Measurements from ENCODE around the gene LSAMP. TPM values are rescaled to one million over a fixed set of nuclear protein-coding genes. Genes with fewer than 3 reads are reported as not detected.
"Not testable (repeated sequence)": the region's sequence is repeated elsewhere in the genome, so short reads cannot be mapped to it uniquely, and the experiment has no call there.

LSAMP gene
- total RNA-seq, 1 experiment from 2014 or later, result 5.7 TPM

GRCh38 chr3:115783938-115784738 lies 661.1 kb downstream of the LSAMP start (continued):
- no peak for TF ChIP-seq ETV6 (CRISPR knock-in tag; IDR thresholded peaks at IDR 0.05)
- 0 out of 2 replicates have a peak, but pooled peaks have one; percentile 27 for TF ChIP-seq ZBTB21 (CRISPR knock-in tag; IDR thresholded peaks at IDR 0.05; ENCODE audit: borderline replicate concordance)
- peak; percentile 73 for TF ChIP-seq MAX (CRISPR knock-in tag; IDR thresholded peaks at IDR 0.05)
- TF ChIP-seq HMGXB4 (CRISPR knock-in tag; IDR thresholded peaks at IDR 0.05), result peak; percentile 96
- TF ChIP-seq CBFB (CRISPR knock-in tag; IDR thresholded peaks at IDR 0.05; ENCODE audit: low read depth), result 0 out of 2 replicates have a peak, but pooled peaks have one; percentile 66
- TF ChIP-seq ZNF512 (CRISPR knock-in tag; IDR thresholded peaks at IDR 0.05; ENCODE audit: borderline replicate concordance), result no peak
- TF ChIP-seq CREB1 (CRISPR knock-in tag; IDR thresholded peaks at IDR 0.05), result no peak

DNA sequence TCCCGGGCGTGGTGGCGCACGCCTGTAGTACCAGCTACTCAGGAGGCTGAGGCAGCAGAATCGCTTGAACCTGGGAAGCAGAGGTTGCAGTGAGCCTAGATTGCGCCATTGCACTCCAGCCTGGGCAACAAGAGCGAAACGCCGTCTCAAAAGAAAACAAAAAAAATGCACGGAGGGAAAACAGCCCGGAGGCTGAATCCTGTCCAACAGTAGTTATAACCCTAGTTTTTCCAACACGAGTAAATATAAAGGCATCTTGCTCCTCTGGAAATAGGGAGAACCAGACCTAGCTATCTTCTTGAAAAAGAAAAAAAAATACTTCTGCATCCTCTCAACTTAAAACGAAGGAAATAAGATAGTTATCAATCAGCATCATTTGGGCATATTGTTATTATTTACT lies 661.9 kb downstream of the LSAMP start:
- H3K4me1 Mint-ChIP-seq, result peaks cover 14% of the 10 kb centered on the region
- POLR2A ChIA-PET, result interaction anchor here (0.6 kb wide), 2 partner anchors 435 to 462 kb away, joined by 3 read pairs; no protein-coding TSS in a partner anchor
- not testable (repeated sequence) for ATAC-seq; H3K27ac Mint-ChIP-seq; H3K36me3 Mint-ChIP-seq; H3K27me3 Mint-ChIP-seq (ENCODE audit: low read depth); DNase-seq (ENCODE audit: low spot score); H3K9me3 Mint-ChIP-seq
- CTCF ChIA-PET, result interaction anchor here (0.7 to 2.6 kb wide), 34 partner anchors 8 to 956 kb away, joined by 3 to 30 read pairs (median 5); partner anchors contain the start of gene ZBTB20
- H3K4me3 Mint-ChIP-seq, result peak overlapping the region; percentile 90

- ChIA-PET POLR2A (no interaction called here), CTCF (no interaction called here)
- no peaks in the 10 kb centered on the region for H3K36me3 Mint-ChIP-seq
- H3K4me1 Mint-ChIP-seq, result no peaks in the 10 kb centered on the region
- no peak for DNase-seq (ENCODE audit: low spot score)
- H3K27me3 Mint-ChIP-seq (ENCODE audit: low read depth), result no peaks in the 10 kb centered on the region
- no peak overlapping the region for H3K4me3 Mint-ChIP-seq
- H3K9me3 Mint-ChIP-seq, result no peaks in the 10 kb centered on the region
- no peak overlapping the region for H3K27ac Mint-ChIP-seq
- TF ChIP-seq ESRRA (CRISPR knock-in tag; IDR thresholded peaks at IDR 0.05; ENCODE audit: borderline replicate concordance), result no peak
- no peak for TF ChIP-seq E2F1 (CRISPR knock-in tag; IDR thresholded peaks at IDR 0.05)
- no peak for TF ChIP-seq ZNF416 (CRISPR knock-in tag; IDR thresholded peaks at IDR 0.05)
- no peak for TF ChIP-seq FOXP4 (CRISPR knock-in tag; IDR thresholded peaks at IDR 0.05)
- TF ChIP-seq CREB1 (CRISPR knock-in tag; IDR thresholded peaks at IDR 0.05), result no peak
- no peak for TF ChIP-seq ZSCAN18 (CRISPR knock-in tag; IDR thresholded peaks at IDR 0.05)
- no peak for TF ChIP-seq IRF2 (CRISPR knock-in tag; IDR thresholded peaks at IDR 0.05; ENCODE audit: borderline replicate concordance, low read depth)
- TF ChIP-seq GRHL2 (CRISPR knock-in tag; IDR thresholded peaks at IDR 0.05; ENCODE audit: insufficient replicate concordance, severe bottlenecking), result no peak
- TF ChIP-seq CREM (CRISPR knock-in tag; IDR thresholded peaks at IDR 0.05), result no peak
- TF ChIP-seq NR1H2 (CRISPR knock-in tag; IDR thresholded peaks at IDR 0.05), result no peak
- TF ChIP-seq TP53 (CRISPR knock-in tag; IDR thresholded peaks at IDR 0.05), result no peak
- no peak for TF ChIP-seq KAT7 (CRISPR knock-in tag; IDR thresholded peaks at IDR 0.05; ENCODE audit: borderline replicate concordance)
- TF ChIP-seq, protein P1, sequence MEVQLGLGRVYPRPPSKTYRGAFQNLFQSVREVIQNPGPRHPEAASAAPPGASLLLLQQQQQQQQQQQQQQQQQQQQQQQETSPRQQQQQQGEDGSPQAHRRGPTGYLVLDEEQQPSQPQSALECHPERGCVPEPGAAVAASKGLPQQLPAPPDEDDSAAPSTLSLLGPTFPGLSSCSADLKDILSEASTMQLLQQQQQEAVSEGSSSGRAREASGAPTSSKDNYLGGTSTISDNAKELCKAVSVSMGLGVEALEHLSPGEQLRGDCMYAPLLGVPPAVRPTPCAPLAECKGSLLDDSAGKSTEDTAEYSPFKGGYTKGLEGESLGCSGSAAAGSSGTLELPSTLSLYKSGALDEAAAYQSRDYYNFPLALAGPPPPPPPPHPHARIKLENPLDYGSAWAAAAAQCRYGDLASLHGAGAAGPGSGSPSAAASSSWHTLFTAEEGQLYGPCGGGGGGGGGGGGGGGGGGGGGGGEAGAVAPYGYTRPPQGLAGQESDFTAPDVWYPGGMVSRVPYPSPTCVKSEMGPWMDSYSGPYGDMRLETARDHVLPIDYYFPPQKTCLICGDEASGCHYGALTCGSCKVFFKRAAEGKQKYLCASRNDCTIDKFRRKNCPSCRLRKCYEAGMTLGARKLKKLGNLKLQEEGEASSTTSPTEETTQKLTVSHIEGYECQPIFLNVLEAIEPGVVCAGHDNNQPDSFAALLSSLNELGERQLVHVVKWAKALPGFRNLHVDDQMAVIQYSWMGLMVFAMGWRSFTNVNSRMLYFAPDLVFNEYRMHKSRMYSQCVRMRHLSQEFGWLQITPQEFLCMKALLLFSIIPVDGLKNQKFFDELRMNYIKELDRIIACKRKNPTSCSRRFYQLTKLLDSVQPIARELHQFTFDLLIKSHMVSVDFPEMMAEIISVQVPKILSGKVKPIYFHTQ (CRISPR knock-in tag; IDR thresholded peaks at IDR 0.05), result no peak
- TF ChIP-seq MXD4 (CRISPR knock-in tag; IDR thresholded peaks at IDR 0.05; ENCODE audit: borderline replicate concordance), result no peak
- ATAC-seq, result no peak
These were observed 666.3 kb downstream of the LSAMP start for GRCh38 chr3:115779011-115779410.
